Endothelial cell of umbilical vein (primary cell): ENCODE results near the gene METTL16. TPM values are rescaled to one million over a fixed set of nuclear protein-coding genes. Genes with fewer than 3 reads are reported as not detected.

ENCODE experiments used
- BruUV-seq: library from RNA; stranded (reverse); fragments of 400-500 nt; replicated peaks from 2 replicates; lab custom pipeline; 2021; lab: Mats Ljungman, UMichigan
- CTCF ChIA-PET: fragments of 300-600, 350-600 bp; sonication (Branson Sonifier 250); formaldehyde crosslinking; loops from one replicate; lab custom pipeline; 2021; ENCODE audit warnings: antibody characterized with exemption, inconsistent platforms; lab: Charles Lee
- POLR2A ChIA-PET: fragments of 300-600, 350-600 bp; sonication (Branson Sonifier 250); formaldehyde crosslinking; loops from one replicate; lab custom pipeline; 2021; ENCODE audit warnings: antibody characterized with exemption, inconsistent platforms; lab: Charles Lee
- DNase-seq: peaks from one replicate; pipeline ENCODE4 v3.0.0-alpha.2; 2011; ENCODE audit warnings: low read depth, low spot score
- FAIRE-seq: peaks from 2 replicates; lab custom pipeline; 2011; peaks lifted over from hg19 to GRCh38; lab: Jason Lieb, UNC
- H2AFZ ChIP-seq: 2 replicates; pipeline ENCODE4 v1.6.0; 2012; ENCODE audit warnings: low read depth, low read length, control low read depth, inconsistent platforms
- H3K27ac ChIP-seq: 2 replicates; pipeline ENCODE4 v1.5.1; 2011; ENCODE audit warnings: low read depth, mild to moderate bottlenecking, control low read depth, low read length, moderate library complexity; ENCODE audit not compliant: insufficient read depth
- H3K27me3 ChIP-seq, 2 experiments: 2 replicates each; pipeline versions ENCODE4 v1.6.0 to v1.6.1; 2011; ENCODE audit warnings: low read length in 2 of 2, mixed read lengths in 1 of 2; ENCODE audit not compliant: control insufficient read depth in 2 of 2, insufficient read depth in 2 of 2
- H3K36me3 ChIP-seq, 2 experiments: 2 replicates in 1 of 2; 3 replicates in 1 of 2; pipeline ENCODE4 v1.5.1; 2011; ENCODE audit warnings: low read length in 2 of 2, mild to moderate bottlenecking in 1 of 2, moderate library complexity in 1 of 2; ENCODE audit not compliant: control insufficient read depth in 2 of 2, insufficient read depth in 2 of 2; ENCODE audit errors: extremely low read depth in 1 of 2
- H3K4me1 ChIP-seq: 3 replicates; pipeline ENCODE4 v1.5.1; 2011; ENCODE audit warnings: mild to moderate bottlenecking, low read length; ENCODE audit not compliant: control insufficient read depth, insufficient read depth; ENCODE audit errors: extremely low read depth
- H3K4me2 ChIP-seq: 2 replicates; pipeline ENCODE4 v1.6.1; 2011; ENCODE audit warnings: low read length, control low read depth, mixed read lengths; ENCODE audit not compliant: insufficient read depth
- H3K4me3 ChIP-seq, 3 experiments: fragments of 200-600 bp in 1 of 3; sonication (generic), shearing (Covaris generic) in 1 of 3; replicated peaks in 1 of 3; 2 replicates each; pipeline ENCODE4 v1.5.1; 2011 to 2016; ENCODE audit warnings: control low read depth in 3 of 3, low read length in 3 of 3, mild to moderate bottlenecking in 2 of 3, inconsistent platforms in 1 of 3, low read depth in 1 of 3, moderate library complexity in 1 of 3; ENCODE audit not compliant: insufficient read depth in 1 of 3
- H3K79me2 ChIP-seq: 2 replicates; pipeline ENCODE4 v1.6.0; 2012; ENCODE audit warnings: low read length, inconsistent platforms; ENCODE audit not compliant: control insufficient read depth, insufficient read depth
- H3K9ac ChIP-seq: replicated peaks from 2 replicates; pipeline ENCODE3; 2011; ENCODE audit warnings: low read length, control low read depth; ENCODE audit not compliant: insufficient read depth; ENCODE audit errors: extremely low read depth
- H3K9me1 ChIP-seq: replicated peaks from 3 replicates; pipeline ENCODE4 v1.6.0; 2011; ENCODE audit warnings: mild to moderate bottlenecking, low read length; ENCODE audit not compliant: control insufficient read depth, insufficient read depth; ENCODE audit errors: extremely low read depth
- H3K9me3 ChIP-seq: replicated peaks from 2 replicates; pipeline ENCODE4 v1.5.1; 2012; ENCODE audit warnings: low read length, inconsistent platforms; ENCODE audit not compliant: control insufficient read depth, insufficient read depth
- H4K20me1 ChIP-seq: replicated peaks from 2 replicates; pipeline ENCODE3; 2011; ENCODE audit warnings: mild to moderate bottlenecking, low read length; ENCODE audit not compliant: control insufficient read depth, insufficient read depth; ENCODE audit errors: extremely low read depth
- CTCF ChIP-seq, 2 donors: IDR thresholded peaks; 1 replicate in 1 of 2; 2 replicates in 1 of 2; pipeline ENCODE4 v1.5.1; 2011; ENCODE audit warnings: low read length in 2 of 2, mild to moderate bottlenecking in 2 of 2, moderate library complexity in 2 of 2, control low read depth in 1 of 2, inconsistent platforms in 1 of 2, low read depth in 1 of 2; ENCODE audit not compliant: insufficient read depth in 1 of 2; ENCODE audit errors: extremely low read depth in 1 of 2
- EZH2 ChIP-seq: IDR thresholded peaks from 2 replicates; pipeline ENCODE4 v1.6.1; 2012; ENCODE audit warnings: borderline replicate concordance, low read depth, mild to moderate bottlenecking, moderate library complexity, low read length, inconsistent platforms; ENCODE audit not compliant: severe bottlenecking
- FOS ChIP-seq: IDR thresholded peaks from 2 replicates; pipeline ENCODE4 v1.6.1; 2011; ENCODE audit warnings: mild to moderate bottlenecking, low read length, moderate library complexity, borderline replicate concordance; ENCODE audit not compliant: insufficient read depth
- GATA2 ChIP-seq: IDR thresholded peaks from 2 replicates; pipeline ENCODE4 v1.7.0; 2011; ENCODE audit warnings: low read depth, mild to moderate bottlenecking, moderate library complexity, mixed read lengths, low read length; ENCODE audit not compliant: insufficient read length, insufficient read depth
- JUN ChIP-seq: IDR thresholded peaks from 2 replicates; pipeline ENCODE4 v1.6.1; 2011; ENCODE audit warnings: borderline replicate concordance, low read depth; ENCODE audit not compliant: insufficient read length, insufficient read depth
- POLR2A ChIP-seq: IDR thresholded peaks from 2 replicates; pipeline ENCODE4 v1.6.1; 2012; ENCODE audit warnings: low read depth, mild to moderate bottlenecking, control low read depth, low read length
- POLR2AphosphoS5 ChIP-seq: IDR thresholded peaks from 2 replicates; pipeline ENCODE4 v1.6.1; 2012; ENCODE audit warnings: low read depth, mild to moderate bottlenecking, control low read depth, low read length, moderate library complexity; ENCODE audit not compliant: insufficient read depth
- dilution Hi-C: fragments of 300-500 bp; cut with MboI; formaldehyde crosslinking; loops from one replicate; pipeline ENCODE4 v1.15.0; 2019; ENCODE audit warnings: low sequenced_read_pairs; ENCODE audit not compliant: extremely low pct_ligation_motif_present
- intact Hi-C: fragments of 100-400 bp; cut with micrococcal nuclease; formaldehyde crosslinking; loops from one replicate; pipeline ENCODE4 v1.10.0; 2022
- polyA plus RNA-seq, 4 experiments: library from polyadenylated mRNA; depleted of rRNA in 3 of 4; stranded (reverse) in 3 of 4; unstranded in 1 of 4; fragments of >200 nt; gene quantifications; 2 replicates each; pipeline versions ENCODE4 v1.2.1 to v1.2.3, GENCODE V29; 2011 to 2012; ENCODE audit warnings: missing spikeins in 1 of 4
- total RNA-seq: library from RNA; stranded (reverse); gene quantifications from 2 replicates; pipeline ENCODE4 v1.2.3, GENCODE V29; 2021

The METTL16 gene
- total and polyA plus RNA-seq, 2 donors (not counting 3 experiments of a cell fraction or from before 2014, with no cell fraction given): 11.0 to 24.7 TPM

GRCh38 chr17:2383628-2384167 is 128.0 kb downstream of the METTL16 start:
- H3K27me3 ChIP-seq: no peaks in the 10 kb centered on the region
- H3K9ac ChIP-seq: no peak overlapping the region
- H3K4me3 ChIP-seq: no peak overlapping the region
- no peaks in the 10 kb centered on the region for H3K9me3 ChIP-seq
- no TSS peak for BruUV-seq
- H3K4me2 ChIP-seq: no peak overlapping the region
- no peaks in the 10 kb centered on the region for H3K4me1 ChIP-seq
- TF ChIP-seq FOS: no peak
- TF ChIP-seq EZH2: no peak
- TF ChIP-seq GATA2: no peak
- TF ChIP-seq POLR2AphosphoS5: no peak
- no peak for TF ChIP-seq CTCF (IDR thresholded peaks at IDR 0.05; ENCODE audit: extremely low read depth in 1 of 2, insufficient read depth in 1 of 2, low read depth in 1 of 2, low read length in 2 of 2)
- no peak for TF ChIP-seq JUN
- no peak for TF ChIP-seq POLR2A
- FAIRE-seq (no peak), DNase-seq (no peak)
- ChIA-PET POLR2A (interaction anchor here (1.5 to 2.0 kb wide), 2 partner anchors 14 to 32 kb away, joined by 4 to 12 read pairs; no protein-coding TSS in a partner anchor), CTCF (interaction anchor here (1.2 to 15.2 kb wide), 7 partner anchors 10 to 38 kb away, joined by 3 to 909 read pairs (median 47); no protein-coding TSS in a partner anchor)
- no peak overlapping the region for H2AFZ ChIP-seq
- no peak overlapping the region for H3K27ac ChIP-seq
- H3K9me1 ChIP-seq: no peaks in the 10 kb centered on the region
- no peaks in the 10 kb centered on the region for H3K79me2 ChIP-seq
- no peaks in the 10 kb centered on the region for H4K20me1 ChIP-seq
- intact Hi-C loops: no loop called here
- H3K36me3 ChIP-seq: peaks cover 0 to 20% of the 10 kb centered on the region in 2 experiments
- dilution Hi-C loops: no loop called here
